Measurements from ENCODE around the gene OBP2B.

Gene OBP2B

DNA sequence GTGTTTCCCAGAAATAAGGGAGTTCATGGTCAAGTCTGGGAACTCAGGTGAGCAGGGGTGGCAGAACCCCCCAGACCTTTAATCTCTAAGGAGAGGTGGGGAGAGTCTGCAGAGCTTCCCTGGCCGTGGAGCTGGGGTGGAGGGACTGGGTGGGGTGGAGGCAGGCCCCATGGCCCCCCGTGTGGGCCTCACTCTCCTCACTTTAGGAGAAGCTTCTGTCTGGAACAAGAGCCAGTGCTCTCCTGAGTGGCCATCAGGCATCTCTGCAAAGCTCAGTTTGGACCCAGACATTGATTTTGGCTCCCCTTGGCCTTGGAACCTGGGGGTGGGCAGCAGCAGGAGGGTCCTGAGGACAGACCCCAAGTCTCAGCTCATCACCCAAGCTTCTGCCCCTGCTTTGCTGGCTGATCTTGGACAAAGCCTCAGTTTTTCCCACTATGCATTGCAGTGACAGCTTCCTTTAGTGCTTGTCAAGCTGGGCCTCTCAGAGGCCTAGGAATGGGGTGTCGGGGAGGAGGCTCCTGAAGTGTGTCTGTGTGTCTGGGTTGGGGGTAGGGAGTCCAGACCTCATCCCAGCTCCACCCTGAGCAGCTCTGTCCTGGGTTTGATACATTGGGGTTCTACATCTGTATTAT is 41.8 kb downstream of the OBP2B start:
- no peak for DNase-seq (ENCODE audit: low spot score)

DNA sequence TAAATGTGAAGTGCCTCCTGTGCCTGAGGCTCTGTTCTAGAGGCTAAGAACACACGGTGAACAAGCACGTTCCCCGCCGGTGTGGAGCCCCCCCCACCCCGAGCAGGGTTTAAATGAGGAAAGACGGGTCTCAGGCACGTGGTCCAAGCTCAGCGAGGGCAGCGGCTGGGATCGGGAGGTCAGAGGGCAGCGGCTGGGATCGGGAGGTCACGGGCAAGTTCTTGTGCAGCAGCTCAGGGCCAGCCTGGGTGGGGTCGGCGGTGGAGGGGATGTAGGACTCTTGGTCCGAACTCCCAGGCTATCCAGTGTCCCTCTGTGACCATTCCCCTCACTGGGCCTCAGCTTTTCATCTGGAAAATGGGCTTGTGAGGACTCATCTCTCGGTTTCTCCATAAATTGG is 42.7 kb downstream of the OBP2B start:
- no peak for DNase-seq (ENCODE audit: low spot score)

DNA sequence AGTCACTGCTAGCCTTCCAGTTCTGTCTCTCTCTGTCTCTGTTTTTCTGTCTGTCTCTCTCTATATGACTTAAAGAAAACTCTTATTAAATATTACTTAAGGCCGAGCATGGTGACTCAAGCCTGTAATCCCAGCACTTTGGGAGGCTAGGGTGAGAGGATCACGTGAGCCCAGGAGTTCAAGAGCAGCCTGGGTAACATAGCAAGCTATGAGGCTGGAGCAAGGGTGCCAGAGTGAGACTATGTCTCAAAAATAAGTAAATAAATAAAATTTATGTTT is 43.7 kb downstream of the OBP2B start:
- DNase-seq (ENCODE audit: low spot score): no peak

DNA sequence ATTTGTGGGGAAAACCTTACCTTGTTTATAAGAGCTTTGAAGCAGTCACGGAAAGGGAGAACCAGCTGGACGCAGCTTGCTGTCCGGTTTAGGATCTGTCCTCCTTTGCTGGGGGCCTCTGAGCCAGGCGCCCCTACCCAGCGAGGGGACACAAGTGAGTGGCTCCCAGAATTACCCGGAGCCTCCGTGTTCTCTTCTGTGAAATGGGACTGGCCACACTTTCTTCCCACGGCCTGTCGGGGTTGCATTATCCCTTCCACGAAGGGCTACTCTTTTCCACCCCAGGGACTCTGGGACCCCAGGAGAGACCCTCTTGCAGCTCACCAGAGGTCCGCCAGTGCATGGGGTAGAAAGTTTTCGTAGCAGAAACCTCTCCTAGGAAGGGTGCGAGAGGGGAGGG is 44.9 kb downstream of the OBP2B start:
- no peak for DNase-seq (ENCODE audit: low spot score)

DNA sequence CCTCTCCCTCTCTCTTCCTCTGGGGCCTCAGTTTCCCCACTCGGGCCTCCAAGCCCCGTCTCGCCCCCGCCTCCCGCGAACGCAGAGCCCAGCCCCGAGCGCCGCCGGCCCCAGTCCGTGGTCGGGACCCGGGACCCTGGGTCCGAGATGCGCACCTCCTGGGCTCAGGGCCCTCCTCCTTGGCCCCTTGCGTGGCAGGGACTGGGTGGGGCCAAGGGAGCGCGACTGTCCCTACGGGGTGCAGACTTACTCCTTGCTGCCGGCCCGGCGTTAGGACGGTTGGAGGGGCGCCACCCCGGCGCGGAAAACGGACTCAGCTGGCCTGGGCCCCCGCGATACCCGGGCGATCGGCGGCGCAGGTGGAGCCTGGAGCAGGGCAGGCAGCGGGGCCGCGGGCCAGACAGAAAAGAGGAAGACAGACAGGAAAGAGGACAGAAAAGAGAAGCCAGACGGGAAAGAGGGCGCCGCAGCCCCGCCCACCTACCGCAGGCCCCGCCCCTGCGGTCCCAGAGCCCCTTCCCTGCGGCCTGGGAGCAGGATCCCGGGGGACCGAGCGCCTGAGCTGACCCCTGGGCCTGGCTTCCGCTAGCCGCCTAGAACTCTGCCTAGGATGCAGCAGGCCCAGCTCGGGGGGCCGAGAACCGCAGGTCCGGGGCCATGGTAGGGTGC is 45.4 kb downstream of the OBP2B start, which contains the start of gene GBGT1:
Gene GBGT1 (minus strand): TSS at position 411 of the 669 bp plus-strand sequence. CDS start 1,502 bp downstream, outside the sequence.
- peak; percentile 15 for DNase-seq (ENCODE audit: low spot score)

DNA sequence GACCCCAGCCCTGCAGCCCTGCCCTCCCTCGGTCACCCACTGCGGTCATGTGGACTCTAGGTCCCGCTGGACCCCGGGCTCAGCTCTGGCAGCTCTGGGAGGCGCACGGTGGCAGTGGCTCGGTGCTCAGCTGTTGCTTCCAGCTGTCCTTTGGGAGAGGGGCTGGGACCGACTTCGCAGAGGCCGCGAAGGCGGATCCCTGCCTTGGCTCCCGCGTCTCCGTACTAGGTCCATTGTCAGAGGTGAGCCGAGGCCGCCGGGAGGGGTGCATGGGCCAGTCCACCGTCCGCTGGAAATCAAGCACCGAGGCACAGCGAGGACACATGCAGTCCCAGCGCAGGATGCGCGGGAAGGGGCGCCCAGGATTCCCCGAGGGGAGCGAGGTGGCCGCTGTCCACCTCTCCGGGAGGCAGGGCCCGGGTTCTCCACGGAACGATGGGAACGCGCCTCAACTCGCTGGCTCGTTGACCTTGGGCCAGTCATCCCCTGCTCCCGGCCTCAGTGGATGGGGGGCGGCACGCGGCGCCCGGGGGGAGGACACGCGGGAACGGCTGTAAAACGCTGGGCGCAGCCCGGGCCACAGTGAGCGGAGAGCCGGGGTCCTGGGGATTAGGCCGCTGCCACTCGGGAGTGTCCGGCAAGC is 46.1 kb downstream of the OBP2B start:
- no peak for DNase-seq (ENCODE audit: low spot score)

DNA sequence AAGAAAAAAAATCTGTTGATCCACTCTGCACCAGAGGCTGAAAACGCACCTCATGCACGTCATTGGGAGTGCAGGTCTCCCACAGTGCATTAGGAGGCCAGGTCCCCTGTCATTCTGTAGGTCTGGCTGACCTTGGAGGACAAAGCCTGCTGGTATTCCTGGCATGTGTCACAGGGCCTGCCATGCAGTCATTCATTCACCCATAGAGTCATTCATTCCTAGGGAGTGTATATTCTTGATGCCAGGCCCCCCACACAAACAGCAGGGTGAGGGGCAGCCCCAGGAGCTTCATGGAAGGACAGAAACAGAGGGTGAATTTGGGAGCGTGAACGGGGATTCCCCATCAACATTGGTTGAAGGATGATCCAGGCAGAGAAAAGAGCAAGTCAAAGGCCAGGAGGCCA is 47.5 kb downstream of the OBP2B start:
- no peak for DNase-seq (ENCODE audit: low spot score)

DNA sequence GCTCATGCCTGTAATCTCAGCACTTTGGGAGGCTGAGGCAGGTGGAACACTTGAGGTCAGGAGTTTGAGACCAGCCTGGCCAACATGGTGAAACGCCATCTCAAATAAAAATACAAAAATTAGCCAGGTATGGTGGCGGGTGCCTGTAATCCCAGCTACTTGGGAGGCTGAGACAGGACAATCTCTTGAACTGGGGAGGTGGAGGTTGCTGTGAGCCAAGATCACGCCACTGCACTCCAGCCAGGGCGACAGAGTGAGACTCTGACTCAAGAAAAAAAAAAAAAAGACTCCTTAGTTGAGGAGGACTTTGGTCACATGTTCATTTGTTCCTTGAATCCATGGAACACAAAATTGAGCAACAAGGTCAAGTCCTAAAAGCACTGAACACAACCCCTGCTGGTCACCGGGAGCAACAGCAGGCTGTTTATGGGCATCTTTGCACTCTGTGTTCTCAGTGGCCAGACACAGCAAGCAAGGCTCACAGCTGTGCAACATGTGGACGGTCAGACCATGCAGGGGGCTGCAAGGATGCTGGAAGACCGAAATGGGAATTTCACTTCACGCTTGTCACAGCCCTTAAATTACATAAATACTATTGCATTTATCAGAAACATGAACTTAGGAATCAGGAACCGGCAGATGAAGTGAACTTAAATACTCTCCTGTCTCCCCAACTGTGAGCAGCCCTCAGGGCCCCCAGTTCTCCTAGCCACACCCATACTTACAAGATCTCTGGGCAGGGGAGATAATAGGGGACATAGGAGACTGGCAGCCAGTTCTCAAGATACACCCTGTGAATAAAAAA is 48.1 kb downstream of the OBP2B start:
- DNase-seq (ENCODE audit: low spot score): peak; percentile 53

DNA sequence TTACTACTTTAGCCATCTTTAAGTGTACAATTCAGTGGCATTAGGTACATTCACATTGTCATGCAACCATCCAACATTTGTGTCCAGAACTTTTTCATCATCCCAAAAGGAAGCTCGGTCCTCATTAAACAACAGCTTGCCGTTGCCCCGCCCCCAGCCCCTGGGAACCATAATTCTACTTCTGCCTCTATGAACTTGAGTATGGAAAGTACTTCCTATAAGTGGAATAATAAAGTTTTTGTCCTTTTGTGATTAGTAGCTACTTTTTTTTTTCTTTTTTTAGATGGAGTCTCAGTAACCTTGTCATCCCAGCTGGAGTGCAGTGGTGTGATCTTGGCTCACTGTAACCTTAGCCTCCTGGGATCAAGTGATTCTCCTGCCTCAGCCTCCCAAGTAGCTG is 50.4 kb downstream of the OBP2B start:
- no peak for DNase-seq (ENCODE audit: low spot score)

All from CD4-positive, alpha-beta T cell treated with Interleukin-15 for 4 hours (primary cell).